ENCODE data around the gene IGFBP5. TPM values are rescaled to one million over a fixed set of nuclear protein-coding genes. Genes with fewer than 3 reads are reported as not detected.
A peak's percentile ranks its signal among the peaks of the same experiment; 100 is the strongest.

IGFBP5 gene
- polyA plus RNA-seq, 1 donor from 2014 or later = 1.6 TPM

GRCh38 chr2:216692636-216693413 lies 2.5 kb downstream of the IGFBP5 start:
- H3K27ac ChIP-seq (ENCODE audit: low read length) = no peak overlapping the region
- peak overlapping the region; percentile 79 for H3K4me3 ChIP-seq (ENCODE audit: low read length)
- H4K20me1 ChIP-seq (ENCODE audit: insufficient read depth) = no peaks in the 10 kb centered on the region
- H3F3A ChIP-seq (ENCODE audit: insufficient read depth, low read length, poor library complexity, severe bottlenecking) = peaks cover 8% of the 10 kb centered on the region
- TF ChIP-seq RAD21 (conservative IDR thresholded peaks at IDR 0.05) = no peak
- TF ChIP-seq REST (IDR thresholded peaks at IDR 0.05; ENCODE audit: borderline replicate concordance) = no peak
- TF ChIP-seq, protein P1, sequence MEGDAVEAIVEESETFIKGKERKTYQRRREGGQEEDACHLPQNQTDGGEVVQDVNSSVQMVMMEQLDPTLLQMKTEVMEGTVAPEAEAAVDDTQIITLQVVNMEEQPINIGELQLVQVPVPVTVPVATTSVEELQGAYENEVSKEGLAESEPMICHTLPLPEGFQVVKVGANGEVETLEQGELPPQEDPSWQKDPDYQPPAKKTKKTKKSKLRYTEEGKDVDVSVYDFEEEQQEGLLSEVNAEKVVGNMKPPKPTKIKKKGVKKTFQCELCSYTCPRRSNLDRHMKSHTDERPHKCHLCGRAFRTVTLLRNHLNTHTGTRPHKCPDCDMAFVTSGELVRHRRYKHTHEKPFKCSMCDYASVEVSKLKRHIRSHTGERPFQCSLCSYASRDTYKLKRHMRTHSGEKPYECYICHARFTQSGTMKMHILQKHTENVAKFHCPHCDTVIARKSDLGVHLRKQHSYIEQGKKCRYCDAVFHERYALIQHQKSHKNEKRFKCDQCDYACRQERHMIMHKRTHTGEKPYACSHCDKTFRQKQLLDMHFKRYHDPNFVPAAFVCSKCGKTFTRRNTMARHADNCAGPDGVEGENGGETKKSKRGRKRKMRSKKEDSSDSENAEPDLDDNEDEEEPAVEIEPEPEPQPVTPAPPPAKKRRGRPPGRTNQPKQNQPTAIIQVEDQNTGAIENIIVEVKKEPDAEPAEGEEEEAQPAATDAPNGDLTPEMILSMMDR (IDR thresholded peaks at IDR 0.05; ENCODE audit: poor library complexity, severe bottlenecking) = no peak
- no peak for TF ChIP-seq MXI1 (conservative IDR thresholded peaks at IDR 0.05; ENCODE audit: poor library complexity, severe bottlenecking)
- TF ChIP-seq POLR2AphosphoS5 (IDR thresholded peaks at IDR 0.05) = no peak
- no peak for TF ChIP-seq EP300 (conservative IDR thresholded peaks at IDR 0.05; ENCODE audit: poor library complexity, severe bottlenecking)
- no peak for TF ChIP-seq SMC3 (conservative IDR thresholded peaks at IDR 0.05; ENCODE audit: poor library complexity)
- TF ChIP-seq EZH2 (IDR thresholded peaks at IDR 0.05; ENCODE audit: borderline replicate concordance, insufficient read depth, low read length, poor library complexity, severe bottlenecking) = no peak
- no peak for TF ChIP-seq TAF1 (IDR thresholded peaks at IDR 0.05; ENCODE audit: low read depth)
- no peaks in the 10 kb centered on the region for H3K36me3 ChIP-seq (ENCODE audit: insufficient read depth, low read length)
- no peaks in the 10 kb centered on the region for H3K9me2 ChIP-seq (ENCODE audit: insufficient read depth, low read length)
- H2AFZ ChIP-seq (ENCODE audit: low read depth, low read length) = peak overlapping the region; percentile 24
- H3K27me3 ChIP-seq (ENCODE audit: insufficient read depth, low read depth, low read length) = peaks cover 22% of the 10 kb centered on the region
- no peaks in the 10 kb centered on the region for H3K79me2 ChIP-seq (replicated peaks; ENCODE audit: insufficient read depth, low read length)
- peak overlapping the region; percentile 69 for H3K9ac ChIP-seq (ENCODE audit: low read length)
- no peaks in the 10 kb centered on the region for H3K9me3 ChIP-seq (ENCODE audit: low read length)
- peak overlapping the region; percentile 92 for H3K4me2 ChIP-seq (ENCODE audit: low read length)

GRCh38 chr2:216690853-216691741 lies 4.3 kb downstream of the IGFBP5 start:
- H2AFZ ChIP-seq (ENCODE audit: low read depth, low read length) = no peak overlapping the region
- no peak overlapping the region for H3K4me2 ChIP-seq (ENCODE audit: low read length)
- peak overlapping the region; percentile 69 for H3K9ac ChIP-seq (ENCODE audit: low read length)
- no peaks in the 10 kb centered on the region for H3K36me3 ChIP-seq (ENCODE audit: insufficient read depth, low read length)
- H4K20me1 ChIP-seq (ENCODE audit: insufficient read depth) = no peaks in the 10 kb centered on the region
- H3K9me3 ChIP-seq (ENCODE audit: low read length) = no peaks in the 10 kb centered on the region
- H3K79me2 ChIP-seq (replicated peaks; ENCODE audit: insufficient read depth, low read length) = no peaks in the 10 kb centered on the region
- peaks cover 8% of the 10 kb centered on the region for H3F3A ChIP-seq (ENCODE audit: insufficient read depth, low read length, poor library complexity, severe bottlenecking)
- H3K9me2 ChIP-seq (ENCODE audit: insufficient read depth, low read length) = no peaks in the 10 kb centered on the region
- H3K27ac ChIP-seq (ENCODE audit: low read length) = no peak overlapping the region
- H3K27me3 ChIP-seq (ENCODE audit: insufficient read depth, low read depth, low read length) = peaks cover 22% of the 10 kb centered on the region
- no peak for TF ChIP-seq EP300 (conservative IDR thresholded peaks at IDR 0.05; ENCODE audit: poor library complexity, severe bottlenecking)
- no peak for TF ChIP-seq MXI1 (conservative IDR thresholded peaks at IDR 0.05; ENCODE audit: poor library complexity, severe bottlenecking)
- TF ChIP-seq, protein P1 (IDR thresholded peaks at IDR 0.05; ENCODE audit: poor library complexity, severe bottlenecking) = no peak
- no peak for TF ChIP-seq TAF1 (IDR thresholded peaks at IDR 0.05; ENCODE audit: low read depth)
- TF ChIP-seq REST (IDR thresholded peaks at IDR 0.05; ENCODE audit: borderline replicate concordance) = no peak
- peak overlapping the region; percentile 26 for H3K4me3 ChIP-seq (ENCODE audit: low read length)
